Ecto neural progenitor cell (in vitro differentiated cells): ENCODE measurements around the gene MTMR12.
A peak's percentile ranks its signal among the peaks of the same experiment; 100 is the strongest.
"Not testable (repeated sequence)": the region's sequence is repeated elsewhere in the genome, so short reads cannot be mapped to it uniquely, and the experiment has no call there.

ENCODE experiments used
- DNase-seq: peaks from one replicate; pipeline ENCODE4 v3.0.0-alpha.2; 2018; ENCODE audit warnings: low spot score

MTMR12 gene

DNA sequence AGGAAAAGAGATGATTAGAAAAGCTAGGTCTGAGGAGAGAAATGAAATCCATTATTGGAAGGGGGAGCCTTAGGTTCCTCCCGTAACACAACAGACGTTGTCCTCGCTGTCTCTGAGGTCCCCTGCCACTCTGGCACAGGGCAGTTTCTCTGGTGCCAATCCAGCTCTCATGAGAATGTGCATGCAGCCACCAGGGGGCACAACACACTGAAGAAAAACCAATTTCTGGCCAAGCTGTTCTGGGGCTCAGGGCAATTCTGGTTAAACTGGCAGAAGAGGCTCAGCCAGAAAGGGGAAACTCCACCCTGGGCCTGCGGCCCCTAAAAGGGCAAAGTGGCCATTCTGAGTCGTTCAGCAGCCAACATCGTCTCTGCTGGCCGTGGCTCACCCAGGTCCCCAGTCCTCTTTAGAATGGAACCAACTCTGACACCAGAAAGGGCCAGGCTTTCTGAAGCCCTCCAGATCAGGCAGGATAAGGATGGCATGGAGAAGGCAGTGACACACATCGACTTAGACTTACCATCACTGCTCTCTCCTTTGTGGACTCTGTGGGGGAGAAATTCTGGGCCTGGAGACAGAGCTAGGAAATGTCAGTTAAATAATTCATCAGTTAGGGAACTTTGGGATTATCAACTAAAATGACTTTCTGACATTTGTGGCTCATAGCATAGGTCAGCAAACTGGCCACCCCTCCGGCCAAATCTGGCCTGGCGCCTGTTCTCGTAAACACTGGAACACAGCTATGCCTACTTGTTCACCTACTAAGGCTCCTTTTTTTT, 80.1 kb downstream of the MTMR12 start:
- peak; percentile 73 for DNase-seq

DNA sequence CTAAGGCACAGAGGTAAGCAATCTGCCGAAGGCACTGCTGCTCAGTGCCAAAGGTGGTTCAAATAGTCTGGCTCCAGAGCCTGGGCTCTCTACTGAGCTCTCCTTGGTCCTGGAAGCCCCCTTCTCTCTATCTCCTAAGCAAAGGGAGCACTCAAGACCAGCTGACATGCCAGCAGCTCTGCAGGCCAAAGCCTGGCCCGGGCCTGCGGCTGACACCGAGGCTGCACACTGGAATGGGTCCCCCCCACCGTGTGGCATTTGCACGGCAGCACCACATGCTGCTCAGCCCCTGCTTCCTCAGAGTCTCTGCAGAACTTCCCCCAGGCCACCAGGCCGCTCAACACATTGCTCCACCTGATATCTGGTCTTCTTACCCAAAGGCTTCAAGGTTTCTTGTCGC, 80.8 kb downstream of the MTMR12 start:
- no peak for DNase-seq

DNA sequence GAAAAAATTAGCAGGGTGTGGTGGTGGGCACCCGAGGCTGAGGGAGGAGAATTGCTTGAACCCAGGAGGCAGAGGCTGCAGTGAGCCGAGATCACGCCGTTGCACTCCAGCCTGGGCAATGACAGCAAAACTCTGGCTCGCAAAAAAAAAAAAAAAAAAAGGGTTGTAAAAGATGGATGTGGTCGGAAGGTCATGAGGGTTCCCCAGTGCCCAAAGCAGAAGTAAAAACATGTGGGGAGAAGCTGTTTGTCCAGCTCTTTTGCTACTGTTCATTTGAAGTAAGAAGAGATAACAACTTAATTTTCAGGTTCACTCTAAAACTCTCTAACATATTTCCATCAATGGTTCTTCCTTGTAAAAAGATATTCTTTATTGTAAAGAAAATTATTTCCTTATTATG, 81.5 kb downstream of the MTMR12 start:
- DNase-seq, result no peak

DNA sequence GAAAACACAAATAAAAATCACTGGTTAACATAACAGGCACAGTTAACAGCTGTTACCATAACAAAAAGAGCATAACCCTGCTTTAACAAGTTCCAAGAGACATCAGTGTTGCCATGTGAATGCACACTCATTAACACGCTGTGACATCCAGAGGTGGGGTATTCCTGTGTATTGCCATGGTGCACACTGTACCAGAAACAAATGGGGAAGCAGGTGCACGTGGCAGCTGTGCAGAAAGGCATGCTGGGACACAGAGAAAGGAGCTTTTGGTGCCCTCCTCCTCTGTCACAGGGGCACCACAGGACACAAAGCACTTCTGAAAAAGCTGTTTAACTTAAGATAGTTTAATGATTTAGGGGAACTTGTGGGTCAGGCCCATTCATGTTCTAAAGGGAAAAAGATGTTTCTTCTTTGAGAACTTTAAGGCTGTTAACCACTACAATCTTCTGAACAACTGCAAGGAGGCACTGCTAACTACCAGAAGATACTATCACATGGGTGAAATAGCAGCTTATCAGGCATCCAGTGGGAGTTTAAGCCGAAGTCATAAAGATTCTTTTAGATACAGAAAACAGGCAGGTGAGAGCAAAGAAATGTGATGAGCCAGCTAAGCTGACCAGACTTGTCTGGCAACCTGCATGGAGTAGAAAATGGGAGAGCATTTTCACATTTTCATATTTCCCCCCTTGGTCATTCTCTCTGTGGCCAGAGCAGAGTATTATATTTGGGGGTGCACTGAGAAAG, 82.2 kb downstream of the MTMR12 start:
- DNase-seq, result no peak

DNA sequence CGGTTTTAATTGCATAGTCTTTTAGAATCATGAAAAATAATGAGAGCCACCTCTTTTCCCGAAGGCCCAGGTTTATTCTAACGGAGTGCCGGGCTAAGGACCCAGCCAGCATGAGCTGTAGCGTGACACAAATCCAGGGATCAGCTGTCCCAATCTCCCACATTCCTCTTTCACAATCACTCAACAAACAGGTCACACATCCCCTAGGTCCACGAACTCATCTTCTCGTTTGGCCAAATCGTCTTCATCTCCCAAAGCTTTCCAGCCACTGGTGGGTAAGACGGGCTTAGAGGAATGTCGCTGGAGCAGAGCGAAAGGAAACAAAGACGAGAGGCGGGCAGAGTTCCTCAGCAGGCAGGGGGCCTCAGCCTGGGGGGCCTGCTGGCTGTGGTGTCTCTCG, 83.2 kb downstream of the MTMR12 start:
- no peak for DNase-seq

DNA sequence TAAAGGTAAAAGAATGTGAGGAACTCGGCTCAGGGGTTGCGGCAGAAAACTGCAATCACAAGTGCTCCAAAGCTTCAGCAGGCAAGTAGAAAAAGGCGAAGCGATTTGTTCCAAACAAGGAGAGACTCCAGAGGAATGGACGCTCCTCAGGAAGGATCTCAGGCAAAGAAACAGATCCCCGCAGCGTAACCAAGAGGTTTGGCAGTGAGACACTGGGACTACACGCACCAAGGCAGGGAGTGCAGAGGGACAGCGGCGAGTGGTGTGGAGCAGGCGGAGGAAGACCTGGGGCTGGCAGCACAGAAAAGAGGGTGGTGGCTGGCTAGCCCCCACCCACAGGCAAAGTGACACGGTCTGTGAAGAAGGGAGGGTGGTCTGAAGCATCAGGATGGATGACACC, 83.9 kb downstream of the MTMR12 start:
- DNase-seq, result no peak

DNA sequence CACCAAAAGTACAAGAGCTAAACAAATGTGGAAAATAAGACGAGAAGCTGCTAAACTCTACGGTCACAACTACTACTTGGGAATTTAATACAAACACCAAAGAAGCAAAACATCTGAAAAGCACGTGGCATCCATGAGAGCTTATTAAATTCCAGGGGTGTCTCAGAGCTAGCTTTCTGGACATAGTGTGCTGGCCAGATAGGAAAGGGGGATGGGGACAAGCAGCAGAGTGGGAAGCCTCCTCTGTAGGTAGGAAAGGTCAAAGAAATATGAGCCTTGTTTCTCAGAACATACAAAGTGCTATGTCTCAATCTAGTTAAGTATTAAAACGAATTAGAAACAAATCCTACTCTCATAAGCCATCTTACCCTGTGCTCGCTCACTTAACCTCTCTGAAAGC, 87.3 kb downstream of the MTMR12 start:
- DNase-seq, result no peak

DNA sequence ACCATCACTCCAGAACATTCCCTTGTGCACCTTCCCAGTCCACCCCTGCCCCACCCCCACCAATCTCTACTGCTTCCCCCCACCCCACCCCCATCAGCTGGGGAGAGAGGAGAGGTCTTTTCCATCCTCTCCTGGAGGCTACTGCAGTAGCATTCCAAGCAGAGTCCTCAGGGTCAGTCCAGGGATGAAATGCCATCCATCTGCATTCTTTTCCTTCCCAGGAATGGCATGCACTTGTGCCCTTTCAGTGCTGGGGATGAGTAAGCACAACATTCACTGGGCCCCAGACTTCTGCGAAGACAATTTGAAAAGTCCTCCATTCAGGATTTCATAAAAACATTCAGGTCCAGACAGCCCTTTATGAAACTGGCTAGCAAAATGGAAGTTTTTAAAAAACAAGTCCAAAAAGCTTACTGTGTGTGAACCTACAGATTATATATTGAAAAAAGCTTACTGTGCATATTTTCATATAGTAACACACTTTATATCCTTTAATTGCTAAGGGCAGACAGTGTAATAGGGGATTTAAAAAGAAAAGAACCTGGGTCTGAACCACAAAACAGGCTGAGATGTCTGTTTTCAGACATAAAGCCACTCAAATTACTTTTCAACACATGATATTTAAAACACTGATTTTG, 88.6 kb downstream of the MTMR12 start:
- DNase-seq, result no peak

DNA sequence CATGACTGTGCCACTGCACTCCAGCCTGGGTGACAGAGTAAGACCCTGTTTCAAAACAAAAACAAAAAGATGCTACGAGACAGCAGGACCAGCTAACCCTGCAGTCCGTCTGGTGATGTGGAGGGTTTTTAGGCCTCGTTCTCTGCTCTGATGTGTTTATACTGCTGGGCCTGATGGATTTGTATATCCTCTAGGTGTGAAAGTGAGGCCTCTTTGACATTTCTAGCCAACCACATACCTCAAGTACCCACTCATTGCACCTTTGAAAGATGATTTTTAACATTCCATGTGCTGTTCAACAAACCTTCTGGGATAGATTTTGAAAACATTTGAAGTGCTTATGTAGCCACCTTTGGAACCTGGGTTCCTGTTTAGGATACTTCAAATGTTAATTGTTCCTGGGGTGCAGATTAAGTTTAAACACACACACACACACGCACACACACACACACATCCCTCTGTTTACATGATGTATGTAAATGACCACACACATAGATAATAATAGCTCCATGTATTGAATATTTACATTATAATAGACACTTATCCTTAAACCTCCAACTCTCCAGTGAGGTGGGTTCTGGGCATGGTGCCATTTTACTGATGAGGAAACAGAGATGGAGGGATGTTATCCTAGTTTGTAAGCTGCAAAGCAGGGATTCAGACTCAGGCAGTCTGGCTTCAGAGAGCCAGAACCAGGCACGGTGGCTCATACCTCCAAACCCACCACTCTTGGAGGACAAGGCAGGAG, 89.8 kb downstream of the MTMR12 start:
- DNase-seq, result no peak

DNA sequence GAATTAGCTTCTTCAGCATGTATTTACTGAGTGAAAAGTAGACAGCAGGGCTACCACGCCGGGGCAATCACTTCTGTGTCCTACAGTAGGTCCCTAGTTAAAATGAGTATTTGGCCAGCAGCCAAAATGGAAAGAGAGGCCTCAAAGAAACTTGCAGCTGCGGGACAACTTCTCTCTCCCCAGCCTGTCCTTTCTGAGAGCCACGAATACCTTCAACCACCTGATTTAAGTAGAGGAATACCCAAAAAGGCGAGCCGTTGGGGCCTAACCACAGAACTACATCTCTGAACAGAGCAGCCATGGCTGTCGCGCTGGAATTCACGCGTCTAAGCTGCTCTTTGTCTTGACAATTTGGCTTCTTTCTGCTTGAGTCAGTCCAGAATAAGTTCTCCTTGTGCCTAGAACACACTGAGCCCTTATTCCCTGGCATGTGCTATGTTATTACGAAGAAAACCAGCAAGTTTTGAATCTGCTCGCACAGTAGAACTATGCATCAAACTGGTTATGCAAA, 94.8 kb downstream of the MTMR12 start:
- no peak for DNase-seq

DNA sequence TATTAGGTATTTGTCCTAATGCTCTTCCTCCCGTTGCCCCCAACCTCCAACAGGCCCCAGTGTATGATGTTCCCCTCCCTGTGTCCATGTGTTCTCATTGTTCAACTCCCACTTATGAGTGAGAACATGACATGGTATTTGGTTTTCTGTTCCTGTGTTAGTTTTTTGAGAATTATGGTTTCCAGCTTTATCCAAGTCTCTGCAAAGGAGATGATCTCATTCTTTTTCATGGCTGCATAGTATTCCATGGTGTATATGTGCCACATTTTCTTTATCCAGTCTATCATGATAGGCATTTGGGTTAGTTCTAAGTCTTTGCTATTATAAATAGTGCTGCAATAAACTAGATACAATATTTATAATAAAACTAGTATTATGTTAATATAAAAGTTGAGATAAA, 98.4 kb downstream of the MTMR12 start:
- DNase-seq, result not testable (repeated sequence)

DNA sequence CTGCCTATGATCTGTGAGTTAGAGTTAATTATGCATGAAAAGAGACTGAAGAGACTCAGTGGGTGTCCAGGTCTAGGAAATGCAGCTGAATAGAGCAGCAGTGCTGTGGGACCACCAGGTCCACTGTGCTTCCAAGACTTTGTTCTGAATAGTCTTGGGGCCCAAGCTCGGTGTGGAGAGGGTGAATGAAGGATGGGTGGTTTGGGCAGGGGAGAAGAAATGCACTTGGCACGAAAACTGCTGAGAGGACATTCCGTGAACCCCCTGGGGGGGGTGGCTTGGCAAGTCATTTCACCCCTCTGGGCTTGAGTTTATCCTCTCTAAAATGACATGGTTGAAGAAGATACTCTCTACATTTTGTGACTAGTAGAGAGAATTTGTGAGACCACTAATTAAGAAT, 102.6 kb downstream of the MTMR12 start:
- DNase-seq, result no peak

DNA sequence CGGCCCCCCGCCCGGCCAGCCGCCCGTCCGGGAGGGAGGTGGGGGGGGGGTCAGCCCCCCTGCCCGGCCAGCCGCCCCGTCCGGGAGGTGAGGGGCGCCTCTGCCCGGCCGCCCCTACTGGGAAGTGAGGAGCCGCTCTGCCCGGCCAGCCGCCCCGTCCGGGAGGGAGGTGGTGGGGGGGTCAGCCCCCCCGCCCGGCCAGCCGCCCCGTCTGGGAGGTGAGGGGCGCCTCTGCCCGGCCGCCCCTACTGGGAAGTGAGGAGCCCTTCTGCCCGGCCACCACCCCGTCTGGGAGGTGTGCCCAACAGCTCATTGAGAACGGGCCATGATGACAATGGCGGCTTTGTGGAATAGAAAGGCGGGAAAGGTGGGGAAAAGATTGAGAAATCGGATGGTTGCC, 103.9 kb downstream of the MTMR12 start:
- DNase-seq, result not testable (repeated sequence)

DNA sequence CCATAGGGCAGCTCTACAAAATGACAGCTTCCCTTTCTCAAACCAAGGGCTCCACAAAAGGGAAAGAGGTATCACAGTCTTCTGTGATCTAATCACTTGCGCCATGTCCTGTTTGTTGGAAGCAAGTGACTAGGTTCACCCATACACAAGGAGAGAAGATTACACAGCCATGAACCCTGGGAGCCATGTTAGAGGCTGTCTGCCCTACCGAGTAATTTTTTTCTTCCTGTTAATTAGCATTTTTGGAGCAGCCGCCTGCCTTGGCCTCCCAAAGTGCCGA, 105.4 kb downstream of the MTMR12 start:
- DNase-seq, result no peak

DNA sequence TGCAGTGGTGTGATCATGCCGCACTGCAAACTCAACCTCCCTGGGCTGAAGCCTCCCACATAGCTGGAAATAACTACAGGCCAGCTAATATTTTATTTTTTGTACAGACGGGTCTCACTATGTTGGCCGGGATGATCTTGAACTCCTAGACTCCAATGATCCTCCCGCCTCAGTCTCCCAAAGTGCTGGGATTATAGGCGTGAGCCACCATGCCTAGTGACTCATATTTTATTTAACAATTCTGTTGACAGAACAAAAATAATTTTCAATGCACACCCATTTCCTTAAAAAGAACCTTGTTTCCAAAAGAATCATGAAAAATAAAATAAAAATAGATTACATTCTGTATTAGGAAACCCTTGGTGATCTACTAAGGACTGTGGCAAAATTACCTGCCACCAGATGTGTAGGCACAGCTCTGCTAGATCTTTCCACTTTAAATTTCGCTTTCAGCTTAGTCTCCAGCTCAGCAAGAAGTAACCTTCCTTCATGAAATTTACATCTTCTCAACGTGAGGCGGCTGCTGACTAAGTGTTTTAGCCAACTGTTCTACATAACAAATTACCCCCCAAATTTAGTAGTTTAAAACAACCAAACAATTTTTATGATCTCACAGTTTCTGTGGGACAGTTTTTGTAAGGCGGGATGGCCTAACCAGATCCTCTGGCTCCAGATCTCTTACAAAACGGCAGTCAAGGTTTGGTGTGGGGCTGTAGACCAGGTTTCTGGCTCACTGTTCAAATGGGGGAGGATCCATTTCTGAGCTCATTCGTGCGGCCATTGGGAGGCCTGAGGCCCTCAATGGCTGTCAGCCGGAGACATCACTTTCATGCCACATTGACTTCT, 106.0 kb downstream of the MTMR12 start:
- no peak for DNase-seq

DNA sequence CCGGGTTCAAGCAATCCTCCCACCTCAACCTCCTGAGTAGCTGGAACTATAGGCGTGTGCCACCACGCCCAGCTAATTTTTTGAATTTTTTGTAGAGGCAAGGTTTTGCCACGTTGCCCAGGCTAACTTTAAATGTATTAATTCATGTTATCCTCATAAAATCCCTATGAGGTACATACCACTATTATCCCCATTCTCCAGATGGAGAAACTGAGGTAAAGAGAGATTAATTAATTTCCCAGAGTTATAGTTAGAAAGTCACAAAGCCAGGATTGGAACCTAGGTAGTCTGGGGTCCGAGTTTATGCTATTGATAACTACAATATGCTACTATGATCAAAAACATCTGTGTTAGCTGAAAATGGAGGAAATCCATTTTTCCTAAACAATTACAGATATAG, 106.7 kb downstream of the MTMR12 start:
- no peak for DNase-seq

DNA sequence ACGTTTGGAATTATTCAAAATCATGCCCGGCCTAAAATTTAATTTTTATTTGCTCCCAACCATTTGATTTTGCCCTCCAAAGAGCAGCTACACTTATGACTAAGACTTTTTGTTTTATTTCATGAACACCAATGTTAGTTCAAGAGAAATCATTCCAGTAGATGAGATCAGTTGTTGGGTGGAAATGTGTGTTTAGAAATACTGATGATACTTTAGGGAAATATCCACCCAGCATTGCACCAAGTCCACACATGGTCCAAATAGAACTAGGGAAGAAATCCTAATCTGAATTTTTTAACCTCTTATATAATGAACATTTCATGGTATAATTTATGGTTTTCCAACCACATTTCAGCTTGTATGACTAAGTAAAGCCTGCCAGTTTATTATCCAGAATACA, 110.3 kb downstream of the MTMR12 start:
- no peak for DNase-seq

DNA sequence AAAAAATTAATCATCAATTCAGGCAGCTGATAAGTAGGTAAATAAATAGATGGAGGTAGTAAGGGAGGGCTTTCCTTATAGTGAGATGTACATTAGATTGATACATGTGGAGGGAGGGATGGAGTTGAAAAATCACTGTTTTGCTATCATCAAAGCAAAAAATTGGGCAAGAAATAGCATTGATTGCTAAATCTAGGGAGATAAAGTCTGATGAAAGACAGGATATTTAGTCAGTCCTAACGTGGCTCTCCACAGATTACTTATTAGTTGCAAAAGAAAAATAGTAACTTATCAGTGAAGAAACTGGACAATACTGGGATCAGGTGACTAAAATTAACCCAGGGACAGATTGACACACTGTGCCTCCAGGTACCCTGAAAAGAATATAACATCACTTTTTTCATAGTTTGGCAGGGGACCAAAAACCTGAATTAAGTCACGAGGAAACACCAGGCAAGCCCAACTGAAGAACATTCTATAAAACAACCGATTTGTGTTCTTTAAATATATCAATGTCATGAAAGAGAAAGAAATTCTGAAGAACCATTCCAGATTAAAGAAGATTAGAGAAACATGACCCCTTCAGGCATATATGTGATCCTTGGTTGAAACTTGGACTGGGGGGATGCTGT, 111.5 kb downstream of the MTMR12 start:
- no peak for DNase-seq

DNA sequence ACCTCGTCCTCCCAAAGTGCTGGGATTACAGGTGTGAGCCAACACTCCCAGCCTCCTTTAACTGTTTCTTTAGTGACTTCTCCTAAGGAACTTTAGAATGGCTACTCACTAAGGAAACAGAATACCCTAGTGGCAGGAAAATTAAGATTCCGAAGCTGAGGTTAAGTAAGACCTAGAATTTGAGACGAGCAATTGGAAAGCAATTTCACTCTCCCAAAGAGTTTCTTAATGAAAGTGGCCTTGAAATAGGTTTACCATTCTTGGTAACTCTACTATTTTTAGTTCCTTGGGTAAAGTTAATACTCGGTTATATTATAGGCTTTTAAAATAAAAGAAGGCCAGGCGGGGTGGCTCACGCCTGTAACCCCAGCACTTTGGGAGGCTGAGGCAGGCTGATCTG, 115.7 kb downstream of the MTMR12 start:
- DNase-seq, result no peak

DNA sequence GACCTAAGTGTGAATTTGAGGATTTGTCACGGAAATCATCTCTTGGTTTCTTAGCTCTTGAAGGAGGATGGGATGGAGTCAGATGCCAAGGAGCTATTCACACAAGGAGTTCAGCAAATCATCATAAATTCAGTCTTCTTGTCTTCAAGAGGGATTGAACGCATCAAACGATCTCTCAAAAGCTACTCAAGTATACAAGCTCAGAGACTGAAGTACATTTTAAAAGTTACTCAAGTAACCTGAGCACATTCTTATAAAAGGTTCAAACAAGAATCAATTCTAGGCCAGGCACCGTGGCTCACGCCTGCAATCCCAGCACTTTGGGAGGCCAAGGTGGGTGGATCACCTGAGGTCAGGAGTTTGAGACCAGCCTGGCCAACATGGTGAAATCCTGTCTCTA, 117.5 kb downstream of the MTMR12 start:
- DNase-seq, result no peak

DNA sequence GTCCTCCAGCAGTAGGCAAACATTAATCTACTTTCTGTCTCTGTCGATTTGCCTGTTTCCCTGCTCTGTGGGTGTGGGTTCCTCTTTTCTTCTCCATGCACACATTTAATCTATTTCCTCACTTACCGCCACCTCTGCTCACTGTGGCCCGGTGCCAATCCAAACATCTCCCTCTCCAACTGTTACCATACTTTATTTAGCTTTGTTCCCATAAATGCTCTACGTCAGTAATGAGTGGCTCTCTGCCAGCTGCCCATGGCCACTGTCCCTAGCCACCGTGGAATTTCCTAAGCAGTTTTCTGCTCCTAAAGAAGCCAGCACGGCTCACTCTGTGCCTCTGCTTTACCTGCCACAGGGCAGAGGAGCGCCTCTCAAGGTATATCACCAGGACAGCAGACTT, 119.1 kb downstream of the MTMR12 start:
- DNase-seq, result no peak
